GM23338 (cell line): Measurements from ENCODE around the gene RORC. TPM values are rescaled to one million over a fixed set of nuclear protein-coding genes. Genes with fewer than 3 reads are reported as not detected.

Experiments
- ATAC-seq: fragments of 200-7000 bp; cut with Tn5 transposase; 3 replicates; pipeline ENCODE4 v1.9.1; 2020
- DNase-seq: peaks from one replicate; pipeline ENCODE4 v3.0.0-alpha.2; 2015; ENCODE audit warnings: low spot score
- H2AFZ ChIP-seq: fragments of 200-600 bp; sonication (generic); 2 replicates; pipeline ENCODE4 v1.8.0; 2016; ENCODE audit warnings: antibody characterized with exemption, mild to moderate bottlenecking, moderate library complexity
- H3F3A ChIP-seq: fragments of 200-600 bp; sonication (generic); replicated peaks from 2 replicates; pipeline ENCODE4 v1.8.0; 2017; ENCODE audit warnings: antibody characterized with exemption, mixed run types, low read depth
- H3K27ac ChIP-seq: fragments of 200-600 bp; sonication (generic); 2 replicates; pipeline ENCODE4 v1.6.1; 2016; ENCODE audit warnings: low read depth
- H3K27me3 ChIP-seq: fragments of 200-600 bp; sonication (generic); 2 replicates; pipeline ENCODE4 v1.8.0; 2016; ENCODE audit warnings: mild to moderate bottlenecking, mixed run types, moderate library complexity; ENCODE audit not compliant: insufficient read depth
- H3K36me3 ChIP-seq: fragments of 200-600 bp; sonication (generic); 2 replicates; pipeline ENCODE4 v1.8.0; 2016; ENCODE audit warnings: mild to moderate bottlenecking; ENCODE audit not compliant: insufficient read depth
- H3K4me1 ChIP-seq: fragments of 200-600 bp; sonication (generic); 2 replicates; pipeline ENCODE4 v1.8.0; 2016; ENCODE audit warnings: mild to moderate bottlenecking, moderate library complexity; ENCODE audit not compliant: insufficient read depth
- H3K4me2 ChIP-seq: fragments of 200-600 bp; sonication (generic); 2 replicates; pipeline ENCODE4 v1.7.1; 2017; ENCODE audit warnings: mixed run types
- H3K4me3 ChIP-seq: fragments of 200-600 bp; sonication (generic); 2 replicates; pipeline ENCODE4 v1.6.1; 2016; ENCODE audit warnings: mixed run types
- H3K79me2 ChIP-seq: fragments of 200-600 bp; sonication (generic); replicated peaks from 2 replicates; pipeline ENCODE4 v1.8.0; 2017; ENCODE audit warnings: mild to moderate bottlenecking; ENCODE audit not compliant: insufficient read depth
- H3K9me2 ChIP-seq: fragments of 200-600 bp; sonication (generic); 2 replicates; pipeline ENCODE4 v1.8.0; 2017; ENCODE audit not compliant: insufficient read depth
- H4K20me1 ChIP-seq: fragments of 200-600 bp; sonication (generic); replicated peaks from 2 replicates; pipeline ENCODE4 v1.8.0; 2017; ENCODE audit warnings: mild to moderate bottlenecking; ENCODE audit not compliant: insufficient read depth
- H3K27ac Mint-ChIP-seq: 2 replicates; pipeline ENCODE4 v1.8.0; 2020; ENCODE audit warnings: inconsistent platforms, mild to moderate bottlenecking, moderate library complexity, mixed read lengths
- H3K27me3 Mint-ChIP-seq: 3 replicates; pipeline ENCODE4 v1.8.0; 2022; ENCODE audit warnings: low read depth, mild to moderate bottlenecking, moderate library complexity, mixed read lengths, inconsistent platforms; ENCODE audit not compliant: insufficient read depth, poor library complexity
- H3K36me3 Mint-ChIP-seq: 3 replicates; pipeline ENCODE4 v1.8.0; 2021; ENCODE audit warnings: low read depth, mild to moderate bottlenecking, inconsistent platforms, moderate library complexity, mixed read lengths
- H3K4me1 Mint-ChIP-seq: 3 replicates; pipeline ENCODE4 v1.8.0; 2020; ENCODE audit warnings: mild to moderate bottlenecking, inconsistent platforms, mixed read lengths
- H3K4me3 Mint-ChIP-seq: 3 replicates; pipeline ENCODE4 v1.8.0; 2021; ENCODE audit warnings: moderate library complexity, mild to moderate bottlenecking, inconsistent platforms, mixed read lengths
- H3K9me3 Mint-ChIP-seq: 3 replicates; pipeline ENCODE4 v1.8.0; 2020; ENCODE audit warnings: moderate library complexity, mild to moderate bottlenecking, inconsistent platforms, mixed read lengths
- CREB1 ChIP-seq: fragments of 250-450 bp; sonication (Bioruptor Pico); IDR thresholded peaks from 2 replicates; pipeline ENCODE4 v1.5.0; 2020; ENCODE audit warnings: low read depth, mild to moderate bottlenecking, moderate library complexity
- EZH2 ChIP-seq: fragments of 200-600 bp; sonication (generic); IDR thresholded peaks from one replicate; pipeline ENCODE4 v1.8.0; 2017; ENCODE audit warnings: antibody characterized with exemption, mild to moderate bottlenecking, low read depth; ENCODE audit not compliant: unreplicated experiment
- EZH2phosphoT487 ChIP-seq: fragments of 200-600 bp; sonication (generic); IDR thresholded peaks from one replicate; pipeline ENCODE4 v1.8.1; 2018; ENCODE audit warnings: antibody characterized with exemption; ENCODE audit not compliant: unreplicated experiment
- JUNB ChIP-seq: IDR thresholded peaks from one replicate; pipeline ENCODE4 v1.6.1; 2016; ENCODE audit warnings: antibody characterized with exemption; ENCODE audit not compliant: unreplicated experiment
- NANOG ChIP-seq: IDR thresholded peaks from 2 replicates; pipeline ENCODE4 v1.6.1; 2016; ENCODE audit warnings: antibody characterized with exemption, borderline replicate concordance
- POLR2AphosphoS5 ChIP-seq: IDR thresholded peaks from 2 replicates; pipeline ENCODE4 v1.6.1; 2016; ENCODE audit warnings: antibody characterized with exemption, low read depth
- STAT1 ChIP-seq: IDR thresholded peaks from one replicate; pipeline ENCODE4 v1.6.1; 2016; ENCODE audit warnings: antibody characterized with exemption; ENCODE audit not compliant: unreplicated experiment
- ZNF114 ChIP-seq: fragments of 250-450 bp; sonication (Bioruptor Pico); IDR thresholded peaks from 2 replicates; pipeline ENCODE4 v1.5.0; 2020; ENCODE audit warnings: mild to moderate bottlenecking, moderate library complexity
- polyA plus RNA-seq: library from polyadenylated mRNA; unstranded; fragments of >200 nt; fragmentation: Nextera tagmentation; extraction: Ambion mirVana; gene quantifications from 2 replicates; pipeline ENCODE4 v1.2.1, GENCODE V29; 2016
- total RNA-seq: library from RNA; depleted of rRNA; stranded (reverse); fragments of >200 nt; shearing (Covaris generic); gene quantifications from 2 replicates; pipeline ENCODE4 v1.2.3, GENCODE V29; 2014
- TF ChIP-seq, protein P1 (sequence below): IDR thresholded peaks from one replicate; pipeline ENCODE4 v1.6.1; 2018; ENCODE audit warnings: antibody characterized with exemption; ENCODE audit not compliant: unreplicated experiment
- TF ChIP-seq, protein P2 (sequence below): IDR thresholded peaks from 2 replicates; pipeline ENCODE4 v1.6.1; 2016; ENCODE audit warnings: antibody characterized with exemption
- TF ChIP-seq, protein P3 (sequence below), 2 experiments: fragments of 200-600 bp in 1 of 2; sonication (generic) in 1 of 2; conservative IDR thresholded peaks; 2 replicates each; pipeline versions ENCODE4 v1.5.1 to v1.6.1; 2016 to 2017; ENCODE audit warnings: antibody characterized with exemption in 2 of 2, low read depth in 2 of 2, mild to moderate bottlenecking in 2 of 2, moderate library complexity in 1 of 2

Gene RORC
- total and polyA plus RNA-seq, 2 experiments from 2014 or later = 0.29 to 0.97 TPM

DNA sequence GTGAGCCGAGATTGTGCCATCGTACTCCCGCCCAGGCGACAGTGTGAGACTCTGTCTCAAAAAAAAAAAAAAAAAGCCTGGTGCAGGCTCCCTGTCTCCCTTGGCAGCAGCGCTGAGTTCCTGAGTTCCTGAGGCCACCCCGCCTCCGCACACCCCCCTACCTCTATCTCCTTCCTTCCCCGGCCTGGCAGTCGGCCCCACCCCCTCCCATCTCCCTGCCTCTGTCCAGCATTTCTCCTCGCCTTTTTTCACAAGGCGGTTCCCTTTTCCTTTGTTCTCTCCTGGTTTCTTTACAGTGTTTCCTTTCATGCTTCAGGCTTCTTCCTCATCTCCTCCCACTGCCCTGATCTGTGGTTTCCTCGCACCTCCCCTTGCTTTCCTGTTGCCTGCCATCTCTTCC is 2.7 kb downstream of the RORC start:
- Mint-ChIP-seq H3K27me3 (peaks cover 18% of the 10 kb centered on the region), H3K36me3 (no peaks in the 10 kb centered on the region; the same call in 2 of the 3 replicates), H3K9me3 (no peaks in the 10 kb centered on the region; the same call in 2 of the 3 replicates), H3K27ac (no peak overlapping the region; the same call in 1 of the 2 replicates), H3K4me3 (peak overlapping the region; percentile 36), H3K4me1 (peaks cover 50% of the 10 kb centered on the region)
- no peaks in the 10 kb centered on the region; the same call in 1 of the 2 replicates for H3F3A ChIP-seq
- peak overlapping the region; percentile 93 for H2AFZ ChIP-seq
- peak overlapping the region; percentile 45 for H3K4me3 ChIP-seq
- no peaks in the 10 kb centered on the region for H3K27me3 ChIP-seq
- DNase-seq (peak; percentile 88), ATAC-seq (peak; percentile 67)
- H3K36me3 ChIP-seq = no peaks in the 10 kb centered on the region
- TF ChIP-seq, protein P1, sequence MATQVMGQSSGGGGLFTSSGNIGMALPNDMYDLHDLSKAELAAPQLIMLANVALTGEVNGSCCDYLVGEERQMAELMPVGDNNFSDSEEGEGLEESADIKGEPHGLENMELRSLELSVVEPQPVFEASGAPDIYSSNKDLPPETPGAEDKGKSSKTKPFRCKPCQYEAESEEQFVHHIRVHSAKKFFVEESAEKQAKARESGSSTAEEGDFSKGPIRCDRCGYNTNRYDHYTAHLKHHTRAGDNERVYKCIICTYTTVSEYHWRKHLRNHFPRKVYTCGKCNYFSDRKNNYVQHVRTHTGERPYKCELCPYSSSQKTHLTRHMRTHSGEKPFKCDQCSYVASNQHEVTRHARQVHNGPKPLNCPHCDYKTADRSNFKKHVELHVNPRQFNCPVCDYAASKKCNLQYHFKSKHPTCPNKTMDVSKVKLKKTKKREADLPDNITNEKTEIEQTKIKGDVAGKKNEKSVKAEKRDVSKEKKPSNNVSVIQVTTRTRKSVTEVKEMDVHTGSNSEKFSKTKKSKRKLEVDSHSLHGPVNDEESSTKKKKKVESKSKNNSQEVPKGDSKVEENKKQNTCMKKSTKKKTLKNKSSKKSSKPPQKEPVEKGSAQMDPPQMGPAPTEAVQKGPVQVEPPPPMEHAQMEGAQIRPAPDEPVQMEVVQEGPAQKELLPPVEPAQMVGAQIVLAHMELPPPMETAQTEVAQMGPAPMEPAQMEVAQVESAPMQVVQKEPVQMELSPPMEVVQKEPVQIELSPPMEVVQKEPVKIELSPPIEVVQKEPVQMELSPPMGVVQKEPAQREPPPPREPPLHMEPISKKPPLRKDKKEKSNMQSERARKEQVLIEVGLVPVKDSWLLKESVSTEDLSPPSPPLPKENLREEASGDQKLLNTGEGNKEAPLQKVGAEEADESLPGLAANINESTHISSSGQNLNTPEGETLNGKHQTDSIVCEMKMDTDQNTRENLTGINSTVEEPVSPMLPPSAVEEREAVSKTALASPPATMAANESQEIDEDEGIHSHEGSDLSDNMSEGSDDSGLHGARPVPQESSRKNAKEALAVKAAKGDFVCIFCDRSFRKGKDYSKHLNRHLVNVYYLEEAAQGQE = peak; percentile 69
- TF ChIP-seq STAT1 = no peak
- no peaks in the 10 kb centered on the region for H3K9me2 ChIP-seq
- H3K4me1 ChIP-seq = peaks cover 44% of the 10 kb centered on the region
- H3K79me2 ChIP-seq = no peaks in the 10 kb centered on the region
- no peak overlapping the region for H3K27ac ChIP-seq
- peak overlapping the region; percentile 83 for H3K4me2 ChIP-seq
- H4K20me1 ChIP-seq = no peaks in the 10 kb centered on the region

GRCh38 chr1:151827853-151828252 is 3.7 kb downstream of the RORC start:
- Mint-ChIP-seq H3K4me3 (no peak overlapping the region; the same call in 2 of the 3 replicates), H3K36me3 (no peaks in the 10 kb centered on the region; the same call in 2 of the 3 replicates), H3K9me3 (no peaks in the 10 kb centered on the region; the same call in 2 of the 3 replicates), H3K4me1 (peaks cover 51% of the 10 kb centered on the region), H3K27ac (no peak overlapping the region), H3K27me3 (peaks cover 17% of the 10 kb centered on the region)
- Histone ChIP-seq H3K79me2 (no peaks in the 10 kb centered on the region), H3K4me3 (no peak overlapping the region), H3K36me3 (no peaks in the 10 kb centered on the region), H4K20me1 (no peaks in the 10 kb centered on the region), H3K4me1 (peaks cover 44% of the 10 kb centered on the region), H3K9me2 (no peaks in the 10 kb centered on the region), H3F3A (no peaks in the 10 kb centered on the region; the same call in 1 of the 2 replicates), H3K27me3 (no peaks in the 10 kb centered on the region), H3K4me2 (no peak overlapping the region), H2AFZ (no peak overlapping the region), H3K27ac (no peak overlapping the region)
- no peak for DNase-seq
- ATAC-seq = no peak
- TF ChIP-seq JUNB (no peak), STAT1 (no peak), ZNF114 (CRISPR knock-in tag) (no peak), CREB1 (no peak), NANOG (no peak), POLR2AphosphoS5 (no peak), EZH2 (no peak), EZH2phosphoT487 (no peak)
- TF ChIP-seq, protein P1 = no peak
- TF ChIP-seq, protein P2, sequence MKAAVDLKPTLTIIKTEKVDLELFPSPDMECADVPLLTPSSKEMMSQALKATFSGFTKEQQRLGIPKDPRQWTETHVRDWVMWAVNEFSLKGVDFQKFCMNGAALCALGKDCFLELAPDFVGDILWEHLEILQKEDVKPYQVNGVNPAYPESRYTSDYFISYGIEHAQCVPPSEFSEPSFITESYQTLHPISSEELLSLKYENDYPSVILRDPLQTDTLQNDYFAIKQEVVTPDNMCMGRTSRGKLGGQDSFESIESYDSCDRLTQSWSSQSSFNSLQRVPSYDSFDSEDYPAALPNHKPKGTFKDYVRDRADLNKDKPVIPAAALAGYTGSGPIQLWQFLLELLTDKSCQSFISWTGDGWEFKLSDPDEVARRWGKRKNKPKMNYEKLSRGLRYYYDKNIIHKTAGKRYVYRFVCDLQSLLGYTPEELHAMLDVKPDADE = no peak
- TF ChIP-seq, protein P3, sequence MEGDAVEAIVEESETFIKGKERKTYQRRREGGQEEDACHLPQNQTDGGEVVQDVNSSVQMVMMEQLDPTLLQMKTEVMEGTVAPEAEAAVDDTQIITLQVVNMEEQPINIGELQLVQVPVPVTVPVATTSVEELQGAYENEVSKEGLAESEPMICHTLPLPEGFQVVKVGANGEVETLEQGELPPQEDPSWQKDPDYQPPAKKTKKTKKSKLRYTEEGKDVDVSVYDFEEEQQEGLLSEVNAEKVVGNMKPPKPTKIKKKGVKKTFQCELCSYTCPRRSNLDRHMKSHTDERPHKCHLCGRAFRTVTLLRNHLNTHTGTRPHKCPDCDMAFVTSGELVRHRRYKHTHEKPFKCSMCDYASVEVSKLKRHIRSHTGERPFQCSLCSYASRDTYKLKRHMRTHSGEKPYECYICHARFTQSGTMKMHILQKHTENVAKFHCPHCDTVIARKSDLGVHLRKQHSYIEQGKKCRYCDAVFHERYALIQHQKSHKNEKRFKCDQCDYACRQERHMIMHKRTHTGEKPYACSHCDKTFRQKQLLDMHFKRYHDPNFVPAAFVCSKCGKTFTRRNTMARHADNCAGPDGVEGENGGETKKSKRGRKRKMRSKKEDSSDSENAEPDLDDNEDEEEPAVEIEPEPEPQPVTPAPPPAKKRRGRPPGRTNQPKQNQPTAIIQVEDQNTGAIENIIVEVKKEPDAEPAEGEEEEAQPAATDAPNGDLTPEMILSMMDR (conservative IDR thresholded peaks at IDR 0.05; ENCODE audit: low read depth in 2 of 2) = no peak
